Kidney glomerular epithelial cell (primary cell): ENCODE data around the gene URM1.

Experiments
- DNase-seq: peaks from one replicate; lab custom pipeline; 2025; lab: John Stamatoyannopoulos, UW

URM1 gene

DNA sequence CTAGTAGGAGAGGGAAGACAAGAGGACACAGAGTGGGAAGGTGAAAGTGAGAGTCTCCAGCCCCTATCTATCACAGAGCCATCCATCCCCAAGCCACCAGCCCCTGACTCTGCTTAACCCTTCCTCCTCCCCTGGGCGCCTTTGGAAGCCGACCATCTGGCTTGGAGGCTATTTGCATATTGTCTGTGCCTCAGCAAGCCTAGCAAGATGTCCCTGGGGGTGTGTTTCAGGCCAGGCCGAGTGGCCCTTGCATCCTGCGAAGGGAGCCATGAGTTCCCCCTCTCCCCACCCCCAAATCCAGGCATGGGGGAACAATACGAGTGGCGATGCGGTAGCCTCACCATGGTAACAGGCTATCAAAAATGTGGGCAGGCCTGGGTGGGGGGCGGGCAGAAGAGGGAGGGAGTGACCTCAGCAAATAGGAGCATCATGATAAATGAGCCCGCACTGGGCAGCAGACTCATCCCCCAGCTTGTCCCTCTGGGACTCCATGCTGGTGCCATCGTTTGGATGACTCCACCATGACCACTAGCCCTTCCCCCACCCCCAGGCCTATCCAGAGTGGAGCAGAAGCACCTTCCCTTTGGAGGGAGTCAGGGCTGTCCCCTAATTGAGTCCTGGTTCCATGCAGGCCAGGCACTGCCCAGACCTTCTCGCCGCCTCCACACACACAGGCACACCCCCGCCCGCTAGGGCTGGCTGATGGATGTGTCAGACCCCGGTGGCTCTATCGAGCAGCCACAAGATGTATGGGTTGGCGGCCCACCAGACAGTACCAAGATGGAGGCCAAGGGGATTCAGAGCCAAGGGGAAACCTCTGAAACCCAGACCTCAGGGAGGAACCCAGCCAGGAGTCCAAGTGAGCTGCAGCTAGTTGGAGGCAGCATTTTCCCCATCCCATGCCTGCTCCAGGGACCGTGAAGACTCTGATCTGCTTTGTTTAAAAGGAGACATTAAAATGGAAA lies 14.6 kb downstream of the URM1 start:
- DNase-seq, result no peak

DNA sequence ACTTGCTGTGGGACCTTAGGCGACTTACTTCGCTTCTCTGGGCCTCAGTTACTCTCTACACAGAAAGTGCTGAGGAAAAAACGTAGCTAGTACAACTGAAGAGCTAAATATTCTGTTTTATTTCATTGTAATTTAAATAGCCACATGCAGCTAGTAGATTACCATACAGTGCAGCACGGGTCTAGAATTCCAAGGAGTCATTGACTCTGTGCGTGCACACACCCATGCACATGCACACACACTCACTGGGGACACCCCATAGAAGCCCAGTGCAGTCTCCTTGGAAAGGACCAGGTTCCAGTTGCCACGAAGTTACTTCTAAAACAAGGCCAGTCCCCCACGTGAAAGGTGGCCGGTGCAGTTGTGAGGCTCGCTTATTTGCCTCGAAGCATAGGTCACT lies 17.0 kb downstream of the URM1 start:
- no peak for DNase-seq

DNA sequence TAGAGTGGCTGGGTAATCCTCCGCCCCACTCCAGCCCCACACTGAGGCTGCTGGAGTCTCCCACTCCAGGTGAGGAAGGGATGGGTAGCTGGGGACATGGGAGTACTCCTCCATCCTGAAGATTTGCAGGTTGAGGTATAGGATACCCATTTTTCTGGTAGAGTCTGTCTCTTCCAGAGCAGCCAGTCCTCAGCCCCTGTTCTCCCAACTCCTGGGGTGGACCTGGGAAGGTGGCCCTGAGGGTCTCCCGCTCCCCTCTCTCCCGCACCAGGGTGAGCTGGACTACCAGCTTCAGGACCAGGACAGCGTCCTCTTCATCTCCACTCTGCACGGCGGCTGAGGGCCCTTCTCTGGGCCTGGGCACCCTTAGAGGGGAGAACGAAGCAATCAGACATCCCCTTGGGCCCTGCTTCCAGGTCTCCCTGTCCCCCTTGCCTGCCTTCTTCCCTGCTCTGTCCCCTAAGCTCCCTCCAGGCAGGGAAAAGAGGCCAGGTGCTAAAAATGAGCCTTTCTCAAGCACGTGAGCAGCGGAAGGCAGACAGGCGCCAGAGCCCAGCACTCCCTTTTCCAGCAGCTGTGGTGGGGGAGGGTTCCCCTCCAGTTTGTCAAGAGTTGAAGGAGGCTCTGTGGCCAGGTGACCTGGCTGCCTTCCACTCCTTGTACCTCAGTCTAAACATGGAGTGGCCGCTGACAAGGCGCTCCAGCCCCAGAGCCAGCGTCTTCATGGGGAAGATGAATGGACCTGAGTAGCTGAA lies 18.4 kb downstream of the URM1 start:
- no peak for DNase-seq

DNA sequence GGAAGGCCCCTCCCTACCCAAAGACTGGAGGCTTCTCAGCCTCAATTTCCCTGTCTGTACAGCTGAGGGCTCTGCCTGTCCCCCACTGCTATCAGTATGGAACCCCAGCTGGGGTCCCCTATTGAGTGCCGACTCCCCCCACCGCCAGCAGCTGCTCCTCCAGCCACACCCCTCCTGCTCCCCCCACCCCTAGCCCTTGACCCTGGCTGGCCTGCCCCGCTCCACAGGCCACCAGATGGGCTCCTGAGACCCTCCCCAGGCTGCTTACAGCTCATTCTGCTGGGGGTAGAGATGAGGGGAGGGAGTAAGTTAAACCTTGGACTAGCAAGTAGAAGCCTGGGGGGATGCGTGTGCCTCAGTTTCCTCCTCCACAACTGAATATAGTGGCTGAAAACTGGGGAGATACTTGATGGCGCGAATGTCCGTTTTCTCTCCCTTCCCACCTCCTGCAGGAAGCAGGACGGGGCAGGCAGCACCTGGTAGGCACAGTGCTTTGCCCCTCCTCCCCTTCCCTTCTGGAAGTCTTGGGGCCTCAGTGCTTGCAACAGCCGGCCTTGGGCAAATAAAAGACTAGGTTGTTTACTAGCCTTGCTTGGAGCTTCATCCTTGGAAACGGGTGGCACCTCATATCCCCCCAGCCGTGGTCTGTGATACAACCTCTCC lies 19.1 kb downstream of the URM1 start:
- no peak for DNase-seq

DNA sequence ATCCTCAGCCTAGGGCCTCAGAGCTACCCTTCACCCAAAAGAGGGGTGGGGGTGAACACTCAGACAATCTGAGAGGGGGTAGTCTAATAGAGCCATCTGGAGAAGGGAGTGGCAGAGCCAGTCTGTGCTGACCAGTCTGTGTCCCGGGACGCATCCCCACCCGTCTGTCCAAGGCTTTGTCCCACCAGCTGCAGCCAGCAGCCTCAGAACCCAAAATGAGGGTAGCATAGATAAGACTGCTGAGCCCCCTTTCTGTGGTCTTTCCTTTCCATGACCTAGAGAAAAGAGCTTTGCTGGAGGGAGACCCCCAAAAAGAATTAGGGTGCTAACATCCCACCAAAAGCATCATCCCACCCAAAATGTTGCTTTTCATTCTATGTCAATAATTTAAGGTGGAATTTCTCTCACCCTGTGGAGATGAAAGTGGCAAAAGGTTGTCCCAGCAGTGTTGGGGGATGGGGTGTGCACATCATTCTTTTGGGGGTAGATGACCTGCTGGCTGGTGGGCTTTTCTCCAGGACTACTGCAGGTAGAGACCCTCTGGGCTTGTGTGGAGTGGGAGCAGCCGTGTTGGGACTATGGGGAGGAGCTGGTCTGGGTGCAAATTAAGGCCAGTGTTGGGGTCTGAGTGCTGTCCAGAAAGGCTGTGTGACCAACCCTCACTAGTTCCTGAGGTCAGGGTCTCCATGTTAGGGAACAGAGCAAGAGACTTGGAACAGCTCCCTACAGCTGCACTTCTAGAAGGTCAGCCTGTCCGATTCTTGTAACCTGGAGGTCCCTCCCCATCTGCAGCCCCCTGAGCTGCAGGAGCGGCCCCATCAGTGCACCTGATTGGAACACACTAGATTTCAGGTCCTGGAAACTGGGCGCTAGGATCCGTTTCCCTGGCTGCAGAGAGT lies 19.9 kb downstream of the URM1 start:
- no peak for DNase-seq

DNA sequence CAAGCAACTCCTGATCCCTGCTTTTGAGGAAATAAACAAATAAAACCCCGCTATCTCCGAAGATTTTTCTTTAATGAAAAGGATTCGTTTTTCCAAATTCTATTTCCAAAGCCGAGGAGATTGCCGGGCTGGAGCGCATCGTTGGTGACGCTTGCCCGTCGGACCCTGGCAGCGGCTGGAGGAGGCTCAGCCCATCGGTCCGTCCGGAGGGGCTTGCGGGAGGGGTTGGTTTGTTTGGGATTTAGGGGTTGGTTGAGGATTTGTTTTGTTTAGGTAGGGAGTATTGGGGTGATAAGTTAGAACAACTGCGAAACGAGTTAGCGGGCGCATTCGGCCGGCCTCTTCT lies 20.8 kb downstream of the URM1 start:
- no peak for DNase-seq

DNA sequence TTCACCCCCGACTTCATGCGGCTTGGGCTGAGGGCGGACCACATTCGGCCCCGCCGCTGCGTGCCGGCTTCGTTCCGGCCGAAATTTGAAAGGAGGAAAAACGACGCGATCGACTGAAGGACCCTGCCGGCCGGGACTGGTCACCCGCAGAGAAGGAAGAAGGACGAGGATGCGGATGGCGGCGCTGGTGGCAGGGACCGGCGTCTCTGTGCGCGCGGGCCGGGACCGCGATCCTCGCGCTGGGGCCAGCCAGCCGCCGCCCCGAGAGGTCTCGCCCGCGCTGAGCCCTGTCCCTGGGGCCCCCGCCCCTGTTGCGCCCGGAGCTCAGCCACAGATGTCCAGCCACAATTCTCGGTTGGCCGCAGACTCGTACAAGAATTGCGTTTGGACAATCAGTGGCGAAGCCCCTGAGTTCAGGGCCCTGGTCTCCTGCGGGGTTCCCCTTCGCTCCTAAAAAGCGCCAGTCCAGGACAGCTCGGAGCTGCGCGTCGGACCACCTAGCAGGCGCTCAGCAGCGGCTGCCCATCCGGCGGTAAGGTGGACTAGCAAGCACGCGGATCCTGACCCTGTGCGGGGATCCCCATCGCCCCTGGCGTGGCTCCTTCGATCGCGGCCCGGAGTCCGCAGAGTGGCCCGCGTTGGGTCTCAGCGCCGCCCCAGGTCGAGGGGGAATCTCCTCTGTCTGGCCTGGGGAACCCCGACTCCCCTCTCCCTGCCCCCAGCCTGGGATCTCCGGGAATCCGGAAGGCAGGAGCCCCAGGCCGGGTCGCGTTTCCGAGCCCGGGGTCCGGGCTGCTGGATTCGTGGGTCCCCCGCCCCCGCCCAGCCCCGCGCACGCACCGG lies 21.3 kb downstream of the URM1 start:
- no peak for DNase-seq

DNA sequence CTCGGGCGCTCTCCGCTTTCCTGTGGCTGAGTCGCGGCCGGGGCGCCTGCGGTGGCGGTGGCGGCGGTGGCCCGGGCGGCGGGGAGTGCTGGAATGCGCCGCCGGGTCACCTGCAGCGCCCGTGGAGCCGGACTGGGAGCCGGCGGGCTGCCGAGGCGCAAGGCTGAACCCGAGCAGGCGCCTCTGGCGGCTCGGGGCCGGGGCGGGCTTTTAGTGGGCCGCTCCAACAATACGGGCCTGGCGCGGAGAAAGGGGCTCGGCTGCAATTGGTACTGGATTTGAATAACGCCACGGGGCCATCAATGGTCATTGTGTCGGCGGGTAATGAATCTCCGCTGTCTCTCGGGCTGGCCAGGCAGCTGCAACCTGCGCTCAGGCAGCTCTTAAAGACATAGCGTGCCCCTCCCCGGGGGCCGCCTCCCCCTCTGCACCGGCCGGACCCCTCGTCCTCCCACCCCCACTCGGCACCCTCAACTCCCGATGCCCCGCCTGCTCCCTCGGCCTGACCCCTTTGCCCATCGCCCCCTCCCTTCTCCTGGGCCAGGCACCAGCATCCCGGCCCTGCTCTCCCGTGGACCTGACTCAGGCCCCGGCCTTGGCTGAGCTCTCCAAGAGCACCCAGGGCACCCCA lies 22.1 kb downstream of the URM1 start:
- DNase-seq, result no peak

DNA sequence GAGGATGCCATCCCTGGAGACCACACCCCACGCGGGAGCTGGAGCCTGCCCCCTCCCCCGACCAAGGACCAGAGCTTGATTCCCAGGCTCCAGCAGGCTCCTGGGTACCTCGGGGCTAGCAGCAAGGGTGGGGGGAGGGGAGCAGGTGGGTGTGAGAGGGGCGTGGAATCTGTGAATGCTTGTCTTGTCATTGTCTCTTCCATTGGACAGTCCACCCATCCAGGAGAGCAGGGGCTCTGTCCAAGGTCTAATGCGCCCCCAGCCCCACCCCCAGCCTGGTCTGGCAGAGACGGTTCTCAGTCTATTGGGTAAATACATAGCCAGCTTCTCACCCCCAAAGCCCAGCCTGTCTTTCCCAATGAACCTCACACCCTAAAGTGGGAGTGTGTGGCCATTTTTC lies 22.8 kb downstream of the URM1 start:
- no peak for DNase-seq

DNA sequence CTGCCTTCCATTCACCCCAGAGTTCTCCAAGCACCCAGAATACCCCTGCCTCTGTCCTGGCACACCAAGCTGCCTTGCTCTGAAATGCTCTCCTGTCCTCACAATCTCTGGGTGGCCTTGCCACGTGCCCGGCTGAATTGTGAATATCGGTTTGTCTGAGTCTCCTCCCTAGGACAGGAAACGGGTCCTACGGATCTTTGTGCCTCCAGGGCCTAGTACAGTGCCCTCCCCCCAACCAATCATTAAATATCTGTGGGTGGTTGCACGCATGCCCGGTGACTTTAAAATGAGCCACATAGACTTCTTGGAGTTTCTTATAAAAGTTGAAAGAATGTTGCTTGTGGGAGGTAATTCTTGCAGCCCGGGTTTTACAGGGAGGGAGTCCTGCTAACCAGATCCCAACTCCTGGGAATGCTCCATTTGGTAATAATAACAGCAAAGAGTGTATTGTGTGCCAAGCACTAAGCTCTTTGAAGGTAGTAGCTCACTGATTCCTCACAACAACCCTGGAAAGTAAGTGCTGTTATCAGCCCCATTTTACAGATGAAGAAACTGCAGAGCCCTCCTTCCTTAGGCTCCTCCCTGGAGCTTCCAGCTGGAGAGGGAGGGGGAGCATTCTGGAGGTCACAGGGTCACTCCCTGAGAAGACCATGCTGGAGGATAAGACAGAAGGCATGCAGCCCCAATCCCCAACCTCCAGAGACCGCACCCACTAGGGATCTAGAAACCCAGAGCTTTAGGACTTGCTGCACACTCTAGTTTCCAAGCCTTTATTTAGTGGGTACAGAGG lies 23.4 kb downstream of the URM1 start:
- DNase-seq, result no peak

DNA sequence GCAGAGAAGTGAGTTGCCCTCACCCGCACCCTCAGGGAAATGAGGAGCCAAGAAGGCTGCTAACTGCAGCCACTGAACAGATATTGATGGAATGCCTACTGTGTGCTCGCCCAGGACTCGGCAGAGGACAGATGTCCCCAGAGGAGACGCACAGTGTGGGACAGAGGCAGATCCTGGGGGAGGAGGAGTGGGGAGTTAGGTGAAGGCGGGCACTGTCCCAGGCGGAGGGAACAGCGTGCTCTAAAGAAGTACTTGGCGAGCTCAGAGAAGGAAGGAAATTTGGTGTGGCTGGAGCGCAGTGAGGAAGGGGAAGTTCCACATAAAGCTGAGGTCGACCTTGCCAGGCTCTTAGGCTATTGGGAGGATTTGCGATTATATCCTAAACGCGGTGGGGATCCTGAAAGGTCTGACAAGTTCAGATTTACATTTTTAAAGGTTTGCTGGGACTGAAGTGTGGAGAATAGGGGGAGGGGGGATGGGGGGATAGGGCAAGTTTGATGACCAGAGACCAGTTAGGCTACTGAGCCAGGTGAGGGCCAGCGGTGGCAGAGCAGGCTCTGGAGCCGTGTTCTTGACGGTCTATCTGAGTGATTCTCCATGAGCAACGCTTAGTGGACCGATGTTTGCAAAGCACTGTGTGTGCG lies 25.9 kb downstream of the URM1 start:
- DNase-seq, result no peak

DNA sequence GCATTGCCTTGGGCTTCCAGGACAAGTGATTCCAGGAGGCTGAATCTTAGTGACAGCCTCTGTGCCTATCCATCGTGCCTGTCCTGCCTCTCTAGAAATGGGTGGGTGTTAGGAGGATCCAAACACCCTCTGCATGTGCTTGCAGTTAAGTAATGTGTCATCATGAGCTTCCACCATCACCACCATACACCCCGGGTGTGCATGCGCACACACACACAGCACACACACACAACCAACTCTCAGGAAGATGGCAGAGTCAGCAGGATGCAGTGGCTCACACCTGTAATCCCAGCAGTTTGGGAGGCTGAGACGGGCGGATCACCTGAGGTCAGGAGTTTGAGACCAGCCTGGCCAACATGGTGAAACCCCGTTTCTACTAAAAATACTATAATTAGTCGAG lies 26.7 kb downstream of the URM1 start:
- no peak for DNase-seq

DNA sequence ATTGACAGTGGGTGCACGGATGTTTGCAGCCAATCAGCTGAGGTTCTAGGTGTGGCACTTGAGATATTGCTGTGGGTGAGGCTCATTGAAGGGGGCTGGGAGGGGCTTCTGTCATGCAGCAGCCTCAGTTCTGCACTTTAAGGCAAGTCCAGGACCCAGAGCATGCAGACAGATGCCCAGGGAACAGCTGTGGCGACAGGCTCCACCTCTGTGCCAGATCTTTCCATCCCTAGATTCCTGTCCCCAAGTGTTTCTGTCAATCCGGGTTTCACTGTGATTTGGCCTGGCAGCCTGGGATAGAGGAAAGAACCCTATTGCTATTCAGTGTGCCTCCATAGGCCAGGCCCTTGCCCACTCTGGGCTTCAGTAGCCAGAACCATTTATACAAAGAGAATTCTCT lies 28.7 kb downstream of the URM1 start:
- no peak for DNase-seq

DNA sequence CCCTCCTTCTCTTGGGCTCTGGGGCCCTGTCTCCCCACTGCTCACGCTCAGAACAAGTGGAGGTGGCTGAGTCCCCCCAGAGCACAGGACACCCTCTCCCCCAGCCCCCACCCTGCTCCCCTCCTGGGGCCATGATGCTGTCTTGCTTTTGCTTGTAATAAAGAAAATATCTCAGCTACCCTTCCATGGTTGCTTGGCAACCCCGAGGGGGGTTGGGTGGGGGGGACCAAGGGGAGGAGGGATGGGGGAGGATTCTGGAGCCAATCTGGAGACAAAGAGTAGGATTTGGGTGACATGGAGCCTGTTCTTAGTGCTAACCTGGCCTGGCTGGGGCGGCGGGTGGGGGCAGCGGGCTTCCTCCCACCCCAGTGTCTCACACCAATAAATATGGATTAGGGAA lies 33.4 kb downstream of the URM1 start:
- DNase-seq, result no peak

DNA sequence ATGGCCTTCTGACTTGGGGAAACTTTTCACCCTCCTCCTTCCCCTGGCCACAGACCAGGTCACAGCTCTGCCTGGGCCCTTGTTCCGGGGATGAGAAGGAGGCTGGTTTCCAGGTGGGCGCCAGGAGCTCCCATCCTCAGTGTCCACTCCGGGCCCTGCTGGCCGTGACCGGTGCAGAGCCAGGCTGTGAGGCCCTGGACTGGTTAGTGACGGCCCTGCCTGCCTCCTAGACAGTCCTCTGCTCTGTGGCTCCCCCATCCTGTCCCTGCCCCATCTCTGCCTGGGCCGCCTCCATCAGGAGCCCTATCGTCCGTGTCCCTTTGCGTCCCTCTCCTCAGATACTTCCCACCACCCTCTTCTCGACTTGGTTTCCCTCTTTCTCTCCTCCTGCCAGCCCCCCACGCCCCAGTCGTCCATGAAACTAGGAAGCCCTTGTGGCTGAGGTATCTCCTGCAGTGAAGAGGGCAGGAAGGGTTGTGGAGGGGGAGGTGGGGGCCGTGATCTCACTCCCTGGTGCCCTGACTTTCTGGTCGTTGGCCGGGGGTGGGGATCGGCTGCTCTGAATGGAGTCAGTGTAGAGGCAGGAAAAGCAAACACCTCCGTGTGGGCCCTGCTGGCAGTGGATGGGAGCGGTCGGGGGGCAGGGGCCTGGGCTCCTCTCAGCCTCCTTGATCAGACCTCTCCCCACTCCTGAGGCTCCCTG lies 34.1 kb downstream of the URM1 start:
- no peak for DNase-seq

DNA sequence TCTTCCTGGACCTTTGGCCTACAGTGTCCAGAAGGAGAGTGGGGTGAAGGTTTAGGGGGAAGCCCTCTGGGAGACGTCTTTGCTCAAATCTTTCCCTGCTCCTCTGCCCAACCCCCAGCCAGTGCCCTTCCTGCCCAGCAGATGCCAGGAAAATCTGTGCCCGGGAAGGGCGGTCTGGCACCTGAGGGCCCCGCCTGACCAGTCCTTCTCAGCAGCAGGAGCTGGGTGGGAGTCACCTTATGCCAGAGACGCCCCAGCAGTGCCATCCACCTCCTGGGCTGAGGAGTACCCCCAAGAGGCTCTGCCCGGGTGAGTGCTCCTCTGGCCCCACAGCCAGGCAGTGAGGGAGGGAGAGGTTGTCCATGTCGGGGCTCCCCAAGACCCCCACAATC lies 34.6 kb downstream of the URM1 start:
- DNase-seq, result no peak

DNA sequence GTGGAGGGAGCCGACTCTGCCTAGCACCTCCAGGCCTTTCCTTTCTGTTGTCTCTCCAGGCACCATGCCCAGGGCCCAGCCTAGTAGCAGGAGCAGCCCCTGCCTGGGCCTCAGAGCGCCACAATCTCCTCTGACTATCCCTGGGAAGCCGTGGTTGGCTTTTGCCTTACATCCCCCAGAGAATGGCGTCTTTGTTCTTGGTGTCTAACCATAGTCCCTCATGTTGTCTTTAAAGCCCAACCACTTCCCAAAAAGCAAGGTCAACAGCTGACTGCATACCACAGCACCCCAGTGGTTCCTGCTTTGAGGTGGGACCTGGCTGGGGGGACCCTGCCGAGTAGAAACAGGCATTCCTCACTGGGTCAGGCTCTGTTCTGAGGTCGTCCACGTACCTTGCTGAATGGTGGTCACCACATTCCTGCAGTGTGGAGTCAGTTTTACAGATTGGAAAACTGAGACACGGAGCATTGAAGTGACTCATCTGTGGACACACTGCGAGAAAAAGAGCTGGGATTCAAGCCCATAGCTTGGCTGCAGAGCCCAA lies 35.7 kb downstream of the URM1 start:
- DNase-seq, result no peak

DNA sequence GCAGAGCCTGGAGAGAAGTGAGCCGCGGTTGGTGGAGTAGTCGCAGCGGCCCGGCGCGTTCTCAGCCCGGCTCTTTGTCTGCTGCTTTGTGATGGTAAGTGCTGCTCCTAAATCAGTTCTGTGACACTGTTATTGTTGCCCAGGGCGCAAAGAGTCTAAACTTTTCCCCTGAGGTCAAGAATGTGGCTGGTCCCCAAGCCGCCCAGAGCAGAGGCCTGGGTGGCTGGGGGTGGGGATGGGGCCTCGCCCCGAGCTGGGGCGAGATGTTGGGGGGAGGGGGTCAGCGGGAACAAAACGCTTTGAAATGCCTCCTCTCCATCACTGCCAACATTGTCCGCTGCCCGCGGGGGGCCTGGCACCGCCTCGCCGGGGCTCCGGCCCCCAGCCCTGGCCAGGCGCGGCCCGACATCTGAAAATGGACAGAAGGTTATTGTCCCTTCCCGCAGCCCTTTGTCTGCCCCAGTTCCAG lies 37.8 kb downstream of the URM1 start:
- no peak for DNase-seq
